ENCODE results near the gene EHD4.

GRCh38 chr15:41923401-41923997, 48.9 kb downstream of the EHD4 start:
- TF ChIP-seq ZFX (IDR thresholded peaks at IDR 0.05) = no peak
- TF ChIP-seq CTCF (conservative IDR thresholded peaks at IDR 0.05) = no peak
